Measurements from ENCODE around the gene ZBTB45. TPM values are rescaled to one million over a fixed set of nuclear protein-coding genes. Genes with fewer than 3 reads are reported as not detected.
A peak's percentile ranks its signal among the peaks of the same experiment; 100 is the strongest.

The ZBTB45 gene
- total and polyA plus RNA-seq, 9 of the 15 experiments (the other 6 are each of a cell fraction or from before 2014, with no cell fraction given): 0.08 to 16.1 (median 1.8) TPM

DNA sequence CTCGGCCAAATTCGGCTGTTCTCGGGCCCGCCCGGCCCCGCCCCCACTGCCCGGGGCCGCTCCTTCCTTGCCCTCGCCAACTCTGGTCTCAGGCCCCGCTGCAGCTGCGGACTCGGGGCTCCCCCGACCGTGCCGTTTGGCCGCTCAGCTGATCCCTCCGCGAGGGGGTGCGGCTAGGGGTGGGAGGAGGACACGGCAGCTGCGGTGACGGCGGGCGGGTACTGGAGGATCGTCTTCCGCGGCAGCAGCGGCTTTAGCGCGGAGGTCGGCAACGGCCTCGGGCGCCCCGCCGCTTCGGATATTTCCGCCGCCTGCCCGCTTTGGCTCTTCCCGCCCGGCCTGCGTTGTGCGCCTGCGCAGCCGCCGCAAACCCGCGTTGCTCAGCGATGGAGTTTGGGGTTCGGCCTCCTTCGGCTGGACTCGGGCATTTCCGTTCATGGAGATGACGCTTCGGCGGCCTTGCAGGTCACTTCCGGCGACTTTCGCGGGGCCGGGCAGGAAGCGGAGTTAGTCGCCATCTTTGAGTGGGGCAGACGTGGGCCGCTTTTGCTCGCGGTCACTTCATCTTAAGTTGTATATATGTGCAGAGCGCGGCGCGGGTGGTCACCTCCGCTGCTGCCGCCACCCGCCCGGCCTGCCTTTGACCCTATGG is 39.1 kb upstream of the ZBTB45 start (continued):
- TF ChIP-seq HDAC6 (IDR thresholded peaks at IDR 0.05; ENCODE audit: low read depth, low read length): no peak
- TF ChIP-seq HDAC3 (IDR thresholded peaks at IDR 0.05; ENCODE audit: borderline replicate concordance, partially characterized antibody): no peak
- TF ChIP-seq, protein P1, sequence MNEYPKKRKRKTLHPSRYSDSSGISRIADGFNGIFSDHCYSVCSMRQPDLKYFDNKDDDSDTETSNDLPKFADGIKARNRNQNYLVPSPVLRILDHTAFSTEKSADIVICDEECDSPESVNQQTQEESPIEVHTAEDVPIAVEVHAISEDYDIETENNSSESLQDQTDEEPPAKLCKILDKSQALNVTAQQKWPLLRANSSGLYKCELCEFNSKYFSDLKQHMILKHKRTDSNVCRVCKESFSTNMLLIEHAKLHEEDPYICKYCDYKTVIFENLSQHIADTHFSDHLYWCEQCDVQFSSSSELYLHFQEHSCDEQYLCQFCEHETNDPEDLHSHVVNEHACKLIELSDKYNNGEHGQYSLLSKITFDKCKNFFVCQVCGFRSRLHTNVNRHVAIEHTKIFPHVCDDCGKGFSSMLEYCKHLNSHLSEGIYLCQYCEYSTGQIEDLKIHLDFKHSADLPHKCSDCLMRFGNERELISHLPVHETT (CRISPR knock-in tag; conservative IDR thresholded peaks at IDR 0.05 in 1 of 2, IDR thresholded peaks at IDR 0.05 in 1 of 2): peak in 1 of 2 experiments; percentile 20; a peak in 1 of 4 replicates
- peak; percentile 52 to 74; a peak in 3 of 4 replicates for TF ChIP-seq MAZ (CRISPR knock-in tag; conservative IDR thresholded peaks at IDR 0.05 in 1 of 2, IDR thresholded peaks at IDR 0.05 in 1 of 2)
- TF ChIP-seq TRIM24 (IDR thresholded peaks at IDR 0.05): no peak
- TF ChIP-seq, protein P2, sequence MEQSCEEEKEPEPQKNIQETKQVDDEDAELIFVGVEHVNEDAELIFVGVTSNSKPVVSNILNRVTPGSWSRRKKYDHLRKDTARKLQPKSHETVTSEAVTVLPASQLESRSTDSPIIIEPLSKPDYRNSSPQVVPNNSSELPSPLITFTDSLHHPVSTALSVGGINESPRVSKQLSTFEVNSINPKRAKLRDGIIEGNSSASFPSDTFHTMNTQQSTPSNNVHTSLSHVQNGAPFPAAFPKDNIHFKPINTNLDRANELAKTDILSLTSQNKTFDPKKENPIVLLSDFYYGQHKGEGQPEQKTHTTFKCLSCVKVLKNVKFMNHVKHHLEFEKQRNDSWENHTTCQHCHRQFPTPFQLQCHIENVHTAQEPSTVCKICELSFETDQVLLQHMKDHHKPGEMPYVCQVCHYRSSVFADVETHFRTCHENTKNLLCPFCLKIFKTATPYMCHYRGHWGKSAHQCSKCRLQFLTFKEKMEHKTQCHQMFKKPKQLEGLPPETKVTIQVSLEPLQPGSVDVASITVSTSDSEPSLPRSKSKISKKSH (CRISPR knock-in tag; IDR thresholded peaks at IDR 0.05): no peak
- no peak for TF ChIP-seq ZNF444 (CRISPR knock-in tag; IDR thresholded peaks at IDR 0.05)
- no peak for TF ChIP-seq ZNF232 (CRISPR knock-in tag; IDR thresholded peaks at IDR 0.05)
- no peak; the same call in 1 of the 2 replicates for TF ChIP-seq ELF1 (tag; IDR thresholded peaks at IDR 0.05)
- TF ChIP-seq, protein P3, sequence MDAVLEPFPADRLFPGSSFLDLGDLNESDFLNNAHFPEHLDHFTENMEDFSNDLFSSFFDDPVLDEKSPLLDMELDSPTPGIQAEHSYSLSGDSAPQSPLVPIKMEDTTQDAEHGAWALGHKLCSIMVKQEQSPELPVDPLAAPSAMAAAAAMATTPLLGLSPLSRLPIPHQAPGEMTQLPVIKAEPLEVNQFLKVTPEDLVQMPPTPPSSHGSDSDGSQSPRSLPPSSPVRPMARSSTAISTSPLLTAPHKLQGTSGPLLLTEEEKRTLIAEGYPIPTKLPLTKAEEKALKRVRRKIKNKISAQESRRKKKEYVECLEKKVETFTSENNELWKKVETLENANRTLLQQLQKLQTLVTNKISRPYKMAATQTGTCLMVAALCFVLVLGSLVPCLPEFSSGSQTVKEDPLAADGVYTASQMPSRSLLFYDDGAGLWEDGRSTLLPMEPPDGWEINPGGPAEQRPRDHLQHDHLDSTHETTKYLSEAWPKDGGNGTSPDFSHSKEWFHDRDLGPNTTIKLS (IDR thresholded peaks at IDR 0.05; ENCODE audit: borderline replicate concordance, low read depth): no peak
- no peak for TF ChIP-seq NCOA6 (IDR thresholded peaks at IDR 0.05)
- no peak for TF ChIP-seq SRSF1 (IDR thresholded peaks at IDR 0.05; ENCODE audit: low read depth, low read length)
- TF ChIP-seq RBM25 (IDR thresholded peaks at IDR 0.05; ENCODE audit: low read depth, low read length, severe bottlenecking): no peak
- TF ChIP-seq ZNF778 (CRISPR knock-in tag; IDR thresholded peaks at IDR 0.05): no peak
- TF ChIP-seq GATA2 (CRISPR knock-in tag; IDR thresholded peaks at IDR 0.05): no peak
- TF ChIP-seq, protein P4, sequence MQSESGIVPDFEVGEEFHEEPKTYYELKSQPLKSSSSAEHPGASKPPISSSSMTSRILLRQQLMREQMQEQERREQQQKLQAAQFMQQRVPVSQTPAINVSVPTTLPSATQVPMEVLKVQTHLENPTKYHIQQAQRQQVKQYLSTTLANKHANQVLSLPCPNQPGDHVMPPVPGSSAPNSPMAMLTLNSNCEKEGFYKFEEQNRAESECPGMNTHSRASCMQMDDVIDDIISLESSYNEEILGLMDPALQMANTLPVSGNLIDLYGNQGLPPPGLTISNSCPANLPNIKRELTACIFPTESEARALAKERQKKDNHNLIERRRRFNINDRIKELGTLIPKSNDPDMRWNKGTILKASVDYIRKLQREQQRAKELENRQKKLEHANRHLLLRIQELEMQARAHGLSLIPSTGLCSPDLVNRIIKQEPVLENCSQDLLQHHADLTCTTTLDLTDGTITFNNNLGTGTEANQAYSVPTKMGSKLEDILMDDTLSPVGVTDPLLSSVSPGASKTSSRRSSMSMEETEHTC (IDR thresholded peaks at IDR 0.05): no peak
- TF ChIP-seq KDM1A (IDR thresholded peaks at IDR 0.05): no peak
- peak; percentile 15 for TF ChIP-seq TAF1 (IDR thresholded peaks at IDR 0.05; ENCODE audit: control insufficient read depth, extremely low read depth, insufficient read depth, low read length, severe bottlenecking)
- TF ChIP-seq ZKSCAN8 (CRISPR knock-in tag; IDR thresholded peaks at IDR 0.05): no peak
- TF ChIP-seq GTF2A2 (tag; IDR thresholded peaks at IDR 0.05): no peak

Data from K562 (cell line).